ENCODE measurements around the gene UPP1.

Gene UPP1

DNA sequence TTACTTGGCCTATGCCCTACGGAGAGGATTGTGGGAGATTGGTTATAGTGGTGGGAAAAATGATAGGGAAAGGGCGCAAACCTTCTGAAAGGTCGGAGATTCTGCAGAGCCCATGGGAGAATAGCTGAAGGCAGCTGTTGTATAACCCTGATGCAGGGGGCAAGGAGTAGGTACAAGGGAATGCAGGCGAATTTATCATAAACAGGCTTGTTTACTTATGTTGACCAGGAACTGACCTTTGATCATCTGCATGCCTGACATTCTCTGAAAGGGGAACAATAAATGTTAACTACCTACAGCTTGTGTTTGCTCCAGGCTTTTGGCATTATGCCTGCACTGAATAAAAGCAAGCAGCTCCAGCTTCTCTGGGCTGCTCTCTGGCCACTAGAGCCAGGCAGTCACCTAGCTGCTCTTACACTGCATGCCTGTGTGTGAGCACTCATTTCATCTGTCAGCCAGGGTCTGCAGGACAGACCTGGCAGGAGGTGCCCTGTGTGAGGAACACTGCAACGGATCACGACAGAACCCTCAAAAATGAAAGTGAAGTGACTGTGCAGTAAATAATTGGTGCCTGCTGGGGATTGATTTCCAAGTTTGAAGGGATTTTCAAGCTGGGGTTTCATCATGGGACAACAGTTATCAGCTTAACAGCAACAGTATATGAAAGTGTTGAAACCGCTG lies 51.1 kb downstream of the UPP1 start:
- no peaks in the 10 kb centered on the region for H3F3A ChIP-seq (ENCODE audit: insufficient read depth, low read length)
- TF ChIP-seq, protein P1, sequence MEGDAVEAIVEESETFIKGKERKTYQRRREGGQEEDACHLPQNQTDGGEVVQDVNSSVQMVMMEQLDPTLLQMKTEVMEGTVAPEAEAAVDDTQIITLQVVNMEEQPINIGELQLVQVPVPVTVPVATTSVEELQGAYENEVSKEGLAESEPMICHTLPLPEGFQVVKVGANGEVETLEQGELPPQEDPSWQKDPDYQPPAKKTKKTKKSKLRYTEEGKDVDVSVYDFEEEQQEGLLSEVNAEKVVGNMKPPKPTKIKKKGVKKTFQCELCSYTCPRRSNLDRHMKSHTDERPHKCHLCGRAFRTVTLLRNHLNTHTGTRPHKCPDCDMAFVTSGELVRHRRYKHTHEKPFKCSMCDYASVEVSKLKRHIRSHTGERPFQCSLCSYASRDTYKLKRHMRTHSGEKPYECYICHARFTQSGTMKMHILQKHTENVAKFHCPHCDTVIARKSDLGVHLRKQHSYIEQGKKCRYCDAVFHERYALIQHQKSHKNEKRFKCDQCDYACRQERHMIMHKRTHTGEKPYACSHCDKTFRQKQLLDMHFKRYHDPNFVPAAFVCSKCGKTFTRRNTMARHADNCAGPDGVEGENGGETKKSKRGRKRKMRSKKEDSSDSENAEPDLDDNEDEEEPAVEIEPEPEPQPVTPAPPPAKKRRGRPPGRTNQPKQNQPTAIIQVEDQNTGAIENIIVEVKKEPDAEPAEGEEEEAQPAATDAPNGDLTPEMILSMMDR (IDR thresholded peaks at IDR 0.05; ENCODE audit: low read length): no peak
- no peak for TF ChIP-seq EZH2 (IDR thresholded peaks at IDR 0.05; ENCODE audit: borderline replicate concordance, low read length)
- H3K27me3 ChIP-seq (ENCODE audit: insufficient read depth, low read length): no peaks in the 10 kb centered on the region
- no peak overlapping the region for H2AFZ ChIP-seq (ENCODE audit: low read length)
- H3K4me1 ChIP-seq (ENCODE audit: insufficient read depth, low read length, severe bottlenecking): no peaks in the 10 kb centered on the region
- H4K20me1 ChIP-seq (ENCODE audit: insufficient read depth, low read length): no peaks in the 10 kb centered on the region
- no peak overlapping the region for H3K4me3 ChIP-seq (ENCODE audit: low read depth, low read length, poor library complexity, severe bottlenecking)
- no peaks in the 10 kb centered on the region; the same call in 1 of the 2 replicates for H3K9me3 ChIP-seq (ENCODE audit: low read length)
- H3K79me2 ChIP-seq (ENCODE audit: insufficient read depth, low read length): no peaks in the 10 kb centered on the region
- H3K27ac ChIP-seq (ENCODE audit: low read depth, low read length, poor library complexity, severe bottlenecking): no peak overlapping the region
- no peak overlapping the region for H3K9ac ChIP-seq (ENCODE audit: low read length)
- no peak overlapping the region for H3K4me2 ChIP-seq (ENCODE audit: low read length)
- no peaks in the 10 kb centered on the region for H3K9me2 ChIP-seq (ENCODE audit: low read depth, low read length)
- H3K36me3 ChIP-seq (ENCODE audit: insufficient read depth, low read length): no peaks in the 10 kb centered on the region

DNA sequence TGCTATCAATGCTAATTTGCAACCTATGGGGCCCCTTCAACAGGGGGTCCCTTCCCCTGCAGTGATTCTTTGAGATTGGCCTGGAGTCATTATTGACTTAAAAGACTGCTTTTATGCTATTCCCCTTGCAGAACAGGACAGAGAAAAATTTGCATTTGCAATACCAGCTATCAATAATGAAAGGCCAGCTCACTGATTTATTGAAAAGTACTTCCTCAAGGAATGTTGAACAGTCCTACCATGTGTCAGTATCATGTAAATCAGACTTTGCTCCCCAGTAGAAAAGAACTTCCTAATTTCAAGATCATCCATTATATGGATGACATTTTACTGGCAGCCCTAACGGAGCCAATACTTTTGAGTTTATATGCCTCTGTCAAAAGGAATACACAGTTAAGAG lies 52.5 kb downstream of the UPP1 start:
- Histone ChIP-seq H3K4me2 (ENCODE audit: low read length) (no peak overlapping the region), H3K4me1 (ENCODE audit: insufficient read depth, low read length, severe bottlenecking) (no peaks in the 10 kb centered on the region), H3K9me2 (ENCODE audit: low read depth, low read length) (no peaks in the 10 kb centered on the region), H3K9ac (ENCODE audit: low read length) (no peak overlapping the region), H3K27me3 (ENCODE audit: insufficient read depth, low read length) (no peaks in the 10 kb centered on the region), H3K79me2 (ENCODE audit: insufficient read depth, low read length) (no peaks in the 10 kb centered on the region), H3K27ac (ENCODE audit: low read depth, low read length, poor library complexity, severe bottlenecking) (no peak overlapping the region), H3K9me3 (ENCODE audit: low read length) (no peaks in the 10 kb centered on the region; the same call in 1 of the 2 replicates), H3F3A (ENCODE audit: insufficient read depth, low read length) (no peaks in the 10 kb centered on the region), H2AFZ (ENCODE audit: low read length) (no peak overlapping the region), H3K4me3 (ENCODE audit: low read depth, low read length, poor library complexity, severe bottlenecking) (no peak overlapping the region), H4K20me1 (ENCODE audit: insufficient read depth, low read length) (no peaks in the 10 kb centered on the region), H3K36me3 (ENCODE audit: insufficient read depth, low read length) (no peaks in the 10 kb centered on the region)
- TF ChIP-seq, protein P1 (IDR thresholded peaks at IDR 0.05; ENCODE audit: low read length): no peak
- TF ChIP-seq EZH2 (IDR thresholded peaks at IDR 0.05; ENCODE audit: borderline replicate concordance, low read length): no peak

DNA sequence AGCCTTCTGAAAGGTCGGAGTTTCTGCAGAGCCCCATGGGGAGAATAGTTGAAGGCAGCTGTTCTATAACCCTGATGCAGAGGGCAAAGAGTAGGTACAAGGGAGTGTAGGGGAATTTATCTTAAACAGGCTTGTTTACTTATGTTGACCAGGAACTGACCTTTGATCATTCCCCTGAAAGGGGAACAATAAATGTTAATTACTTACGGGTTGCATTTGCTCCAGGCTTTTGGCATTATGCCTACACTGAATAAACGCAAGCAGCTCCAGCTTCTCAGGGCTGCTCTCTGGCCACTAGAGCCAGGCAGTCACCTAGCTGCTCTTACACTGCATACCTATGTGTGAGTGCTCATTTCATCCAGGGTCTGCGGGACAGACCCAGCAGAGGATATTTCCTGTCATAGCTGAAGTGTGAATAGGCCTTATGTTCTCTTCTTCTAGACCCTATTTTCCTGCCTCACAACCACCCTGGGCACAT lies 55.3 kb downstream of the UPP1 start:
- Histone ChIP-seq H3K27me3 (ENCODE audit: insufficient read depth, low read length) (no peaks in the 10 kb centered on the region), H3K9ac (ENCODE audit: low read length) (no peak overlapping the region), H3K4me1 (ENCODE audit: insufficient read depth, low read length, severe bottlenecking) (no peaks in the 10 kb centered on the region), H2AFZ (ENCODE audit: low read length) (no peak overlapping the region), H3K4me2 (ENCODE audit: low read length) (no peak overlapping the region), H3K79me2 (ENCODE audit: insufficient read depth, low read length) (no peaks in the 10 kb centered on the region), H3K4me3 (ENCODE audit: low read depth, low read length, poor library complexity, severe bottlenecking) (no peak overlapping the region), H3K27ac (ENCODE audit: low read depth, low read length, poor library complexity, severe bottlenecking) (no peak overlapping the region), H3K36me3 (ENCODE audit: insufficient read depth, low read length) (no peaks in the 10 kb centered on the region), H4K20me1 (ENCODE audit: insufficient read depth, low read length) (no peaks in the 10 kb centered on the region), H3F3A (ENCODE audit: insufficient read depth, low read length) (no peaks in the 10 kb centered on the region), H3K9me2 (ENCODE audit: low read depth, low read length) (no peaks in the 10 kb centered on the region), H3K9me3 (ENCODE audit: low read length) (no peaks in the 10 kb centered on the region; the same call in 1 of the 2 replicates)
- no peak for TF ChIP-seq EZH2 (IDR thresholded peaks at IDR 0.05; ENCODE audit: borderline replicate concordance, low read length)
- TF ChIP-seq, protein P1 (IDR thresholded peaks at IDR 0.05; ENCODE audit: low read length): no peak

All from OCI-LY1 (cell line).